ENCODE results near the gene ERC2.
A peak's percentile ranks its signal among the peaks of the same experiment; 100 is the strongest.

Gene ERC2

DNA sequence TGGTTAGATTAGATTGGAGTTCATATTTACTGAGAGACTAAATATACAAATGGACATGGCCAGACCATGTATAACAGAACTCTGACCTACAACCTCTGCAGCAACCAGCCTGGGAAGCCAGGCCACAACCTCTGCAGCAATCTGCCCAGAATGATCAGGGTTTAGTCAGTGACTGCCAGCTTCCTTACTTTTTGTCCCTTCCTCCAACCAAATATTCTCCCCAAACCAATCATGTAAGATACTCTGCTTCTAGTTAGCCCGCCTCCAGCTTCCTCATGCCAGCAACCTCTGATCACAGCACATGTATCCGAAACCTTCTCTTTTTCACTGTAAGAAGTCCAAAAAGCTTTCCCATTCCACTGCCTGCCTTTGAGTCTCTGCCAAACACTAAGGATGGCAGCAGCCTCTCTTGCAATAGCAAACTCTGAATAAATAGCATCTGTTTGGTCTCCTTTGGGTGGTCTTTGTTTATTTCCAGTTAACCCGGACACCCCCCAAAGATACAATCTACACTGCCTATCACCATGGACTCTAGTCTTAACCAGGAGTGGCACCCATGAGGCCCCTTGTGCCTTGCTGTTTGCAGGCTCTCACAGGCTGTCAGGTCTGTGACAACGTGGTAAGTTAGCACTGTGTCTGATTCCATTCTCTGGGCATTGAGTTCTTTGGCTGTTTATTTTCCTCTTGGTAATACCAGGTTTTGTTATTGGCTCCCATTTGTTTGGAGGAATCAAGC, 102.2 kb downstream of the ERC2 start:
- no peak for DNase-seq

DNA sequence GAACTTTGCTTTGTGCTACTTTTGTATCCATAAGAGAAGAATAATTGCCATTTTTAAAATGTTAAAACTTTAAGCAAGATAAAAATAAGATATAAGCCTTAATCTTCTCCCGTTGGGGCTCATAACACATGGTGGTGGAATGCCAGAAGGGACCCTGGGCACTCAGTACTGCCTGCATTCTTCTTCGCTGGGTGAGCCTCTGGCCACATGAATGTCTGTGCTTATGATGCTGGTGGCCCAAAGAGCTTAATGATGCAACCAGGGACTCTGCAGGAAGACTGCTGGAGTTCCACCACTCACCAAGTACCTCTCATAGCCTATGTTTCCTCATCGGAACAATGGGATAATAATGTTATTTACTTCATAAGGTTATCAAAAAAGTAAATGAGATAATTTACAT, 103.6 kb downstream of the ERC2 start:
- DNase-seq, result no peak

DNA sequence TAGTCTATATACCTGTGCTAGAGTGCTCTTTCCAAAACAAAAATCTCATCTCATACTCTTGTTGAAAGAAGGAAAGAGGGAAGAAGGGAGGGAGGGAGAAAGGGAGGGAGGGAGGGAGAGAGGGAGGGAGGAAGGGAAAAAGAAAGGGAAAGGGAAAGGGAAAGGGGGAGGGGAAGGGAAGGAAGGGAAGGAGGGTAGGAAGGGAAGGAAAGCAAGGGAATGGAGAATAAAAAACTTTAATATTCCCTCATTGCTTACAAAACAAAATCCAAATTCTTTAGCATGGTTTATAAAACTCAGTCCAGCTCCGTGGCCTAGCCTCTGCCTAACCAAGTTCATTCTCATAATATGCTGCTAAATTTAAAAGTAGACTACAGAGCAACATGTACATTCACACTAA, 104.5 kb downstream of the ERC2 start:
- no peak for DNase-seq

DNA sequence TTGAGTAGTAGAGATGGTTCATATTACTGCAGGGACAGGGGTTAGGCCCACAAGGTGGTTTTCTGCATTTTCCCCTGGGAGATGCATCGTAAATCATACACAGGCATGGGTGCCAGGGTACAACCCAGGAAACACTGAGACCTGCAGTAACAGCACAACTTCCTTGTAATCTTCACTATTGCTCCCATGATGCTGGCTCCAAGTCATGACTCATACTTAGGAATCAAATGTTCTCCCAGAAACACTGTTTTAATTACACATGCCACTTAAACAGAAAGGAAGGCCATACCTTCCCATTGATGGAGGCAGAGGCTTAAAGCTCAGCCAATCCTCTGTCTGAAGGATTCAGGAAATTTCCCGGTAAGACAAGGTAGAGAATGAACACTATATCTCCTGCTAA, 106.5 kb downstream of the ERC2 start:
- DNase-seq, result no peak

DNA sequence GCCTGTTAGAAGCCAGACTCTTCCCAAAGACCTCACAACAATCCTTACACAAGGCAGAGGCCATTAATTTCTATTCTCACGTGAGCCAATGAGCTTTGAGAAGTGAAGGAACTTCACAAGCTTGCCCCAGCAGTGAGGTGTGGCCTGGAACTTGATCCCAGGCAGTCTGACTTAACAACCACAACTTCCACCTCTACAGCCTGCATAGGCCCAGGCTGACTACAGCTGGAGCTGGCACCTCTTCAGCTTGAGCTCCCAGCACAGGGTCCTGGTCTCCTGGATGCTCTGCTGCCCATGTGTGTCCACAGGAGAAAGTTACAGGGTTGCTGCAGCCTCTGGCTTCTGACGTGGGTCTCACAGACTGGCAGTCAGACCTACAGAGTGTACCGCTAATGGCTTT, 111.0 kb downstream of the ERC2 start:
- DNase-seq, result no peak

DNA sequence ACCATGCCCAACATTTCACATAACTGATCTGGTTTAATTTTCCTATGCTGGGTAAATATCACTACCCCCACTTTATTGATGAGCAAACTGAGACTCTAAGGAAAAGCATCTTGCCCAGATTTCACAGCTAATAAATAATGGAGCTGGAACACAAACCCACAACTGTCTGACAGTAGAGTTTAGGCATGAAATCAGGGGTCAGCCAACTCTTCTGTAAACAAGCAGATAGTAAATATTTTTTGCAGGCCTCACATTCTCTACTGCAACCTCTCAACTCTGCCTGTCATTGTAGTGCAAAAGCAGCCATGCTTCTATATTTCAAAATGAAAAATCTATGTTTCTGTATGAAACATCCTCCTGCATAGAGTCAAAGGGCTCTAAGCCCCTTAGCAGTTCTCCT, 111.5 kb downstream of the ERC2 start:
- DNase-seq, result no peak

DNA sequence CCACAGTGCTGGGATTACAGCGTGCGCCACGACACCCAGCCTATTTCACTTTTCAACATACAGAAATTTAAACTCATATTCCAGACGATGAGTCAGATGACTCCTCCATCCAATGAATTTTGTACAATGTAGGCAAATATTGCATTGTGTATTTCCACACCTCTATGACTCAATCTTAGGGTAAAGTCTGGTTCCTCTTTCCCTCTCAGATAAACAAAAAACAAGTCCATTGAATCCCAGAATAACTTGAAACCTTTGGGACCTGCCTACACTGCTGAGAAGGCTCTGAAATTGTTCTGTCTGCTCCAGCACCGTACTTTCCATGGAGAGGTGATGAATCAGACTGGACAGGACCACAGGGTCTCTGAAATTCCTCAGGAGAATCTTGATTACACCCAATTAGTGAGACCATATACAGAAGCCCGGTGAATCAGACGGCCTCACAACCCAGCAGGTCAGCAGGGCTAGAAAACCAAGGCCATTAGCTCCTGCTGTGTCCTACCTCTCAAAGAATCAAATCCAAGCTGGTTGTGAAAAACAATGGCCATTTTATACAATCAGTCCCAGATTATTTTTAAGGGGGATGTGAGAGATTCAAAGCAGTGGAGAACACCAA, 112.6 kb downstream of the ERC2 start:
- no peak for DNase-seq

DNA sequence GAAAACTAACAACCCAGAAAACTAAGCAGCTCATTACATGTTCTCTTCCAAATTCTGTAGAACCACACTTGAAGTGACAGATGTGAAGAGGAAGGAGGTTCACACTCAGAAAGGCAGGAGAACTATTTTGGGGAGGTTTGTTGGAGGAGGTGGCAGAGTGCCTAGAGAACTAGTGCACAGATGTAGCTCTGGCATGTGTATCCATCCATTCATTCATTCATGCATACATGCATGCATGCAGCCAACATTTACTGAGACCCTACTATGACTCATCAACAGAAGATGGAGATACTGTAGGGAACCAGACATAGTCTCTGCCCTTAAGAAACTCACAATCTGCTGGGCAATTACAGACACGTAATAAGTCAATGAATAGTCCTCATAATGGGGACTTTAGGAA, 116.7 kb downstream of the ERC2 start:
- no peak for DNase-seq

DNA sequence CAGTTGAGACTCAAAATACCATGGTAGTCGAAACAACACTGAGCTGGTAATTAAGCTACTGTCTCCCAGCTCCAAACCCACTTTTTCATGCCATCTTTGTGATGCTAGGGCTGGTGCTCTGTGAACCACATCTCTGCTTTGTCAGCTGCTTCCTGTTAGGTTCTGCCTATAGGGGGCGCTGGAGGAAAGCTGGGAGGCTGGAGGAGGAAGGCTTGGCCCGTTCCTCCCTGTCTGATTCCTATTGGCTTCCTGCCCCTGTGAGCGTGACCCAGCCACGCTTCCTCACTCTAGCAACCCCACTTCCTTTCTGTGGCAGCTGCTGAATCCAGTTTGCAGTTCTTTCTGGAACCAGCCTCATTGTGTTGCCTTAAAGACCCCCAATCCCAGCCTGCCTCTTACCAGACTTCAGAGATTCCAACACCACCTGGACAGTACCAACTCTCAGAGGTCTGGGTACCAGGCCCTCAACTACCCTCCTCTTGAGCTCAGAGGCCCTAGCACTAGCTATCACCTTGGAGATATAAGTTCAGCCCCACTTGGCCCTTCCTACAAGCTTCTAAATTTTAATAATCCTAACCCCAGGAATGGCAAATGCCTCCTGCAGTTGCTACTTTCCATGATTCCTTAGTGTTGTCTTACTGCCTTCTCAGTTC, 120.9 kb downstream of the ERC2 start:
- peak; percentile 28 to 46 for DNase-seq

DNA sequence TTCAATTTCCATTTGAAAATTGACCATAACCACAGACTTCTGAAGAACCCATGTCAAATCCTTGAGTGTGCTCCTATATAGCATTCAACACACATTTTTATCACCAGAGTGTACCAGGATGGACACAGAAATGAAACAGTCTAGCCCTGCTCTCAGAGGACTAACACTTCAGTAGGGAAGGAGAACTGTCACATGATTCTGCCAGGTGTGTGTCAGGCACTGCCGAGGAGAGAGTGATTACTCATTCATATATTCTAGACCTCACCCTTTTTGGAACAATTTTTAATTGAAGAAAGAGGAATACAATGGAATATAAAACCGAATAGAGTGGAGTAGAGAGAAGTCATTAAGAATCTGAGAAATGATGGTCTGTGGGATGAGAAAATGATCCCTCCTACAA, 125.8 kb downstream of the ERC2 start:
- DNase-seq, result no peak

DNA sequence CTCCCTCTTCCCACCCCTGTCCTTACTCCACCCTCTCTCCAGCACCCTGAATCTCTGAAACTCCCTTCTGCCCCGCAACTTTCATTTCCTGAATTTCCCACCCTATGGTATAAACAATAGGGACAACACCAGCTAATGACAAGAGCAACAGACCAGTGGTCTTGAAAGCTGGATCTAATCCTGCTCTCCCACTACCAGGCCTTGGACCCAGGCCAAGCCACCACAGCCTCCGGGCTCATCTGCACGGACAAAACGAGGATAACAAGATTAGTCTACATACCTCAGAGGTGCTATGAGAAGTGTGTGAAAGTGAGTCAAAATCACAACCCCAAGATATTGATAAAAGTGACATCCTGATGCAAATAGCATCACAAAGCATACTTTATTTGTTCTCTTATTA, 128.6 kb downstream of the ERC2 start:
- DNase-seq, result no peak

DNA sequence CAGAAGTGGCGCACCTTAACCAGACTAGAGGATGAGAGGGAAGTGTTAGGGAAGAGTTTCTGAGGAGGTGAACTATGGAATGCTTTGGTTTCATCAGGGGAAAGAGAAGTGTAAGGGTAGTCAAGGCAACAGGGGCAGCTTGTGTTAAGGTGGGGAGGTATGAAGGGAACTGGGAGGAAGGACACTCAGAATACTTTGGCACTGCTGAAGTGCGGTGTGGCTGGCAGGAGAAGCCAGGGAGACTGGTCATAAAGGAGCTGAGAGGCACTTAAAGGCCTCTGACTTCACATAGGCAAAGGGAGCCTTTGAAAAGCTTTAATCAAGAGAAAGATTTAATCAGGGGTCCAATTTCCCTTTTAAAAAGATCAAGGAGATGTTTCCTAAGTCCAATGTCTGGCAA, 129.0 kb downstream of the ERC2 start:
- no peak for DNase-seq

DNA sequence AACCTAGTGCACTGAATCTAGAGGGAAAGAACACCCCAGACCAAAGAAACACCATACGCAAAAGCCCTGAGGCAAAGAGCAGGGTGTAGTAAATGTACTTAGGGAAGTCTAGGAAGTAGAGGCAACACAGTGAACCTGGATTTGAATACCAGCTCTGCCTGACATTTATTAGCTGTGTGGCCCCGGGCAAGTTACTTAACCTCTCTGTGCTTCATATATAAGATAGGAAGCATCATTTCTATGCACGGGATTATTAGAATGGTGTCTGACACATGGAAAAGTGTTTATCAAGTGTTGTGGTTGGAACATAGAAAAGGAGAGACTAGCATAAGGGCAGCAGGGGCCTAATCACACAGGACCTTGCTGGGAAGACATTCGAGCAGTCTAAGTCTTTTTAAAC, 132.2 kb downstream of the ERC2 start:
- no peak for DNase-seq

DNA sequence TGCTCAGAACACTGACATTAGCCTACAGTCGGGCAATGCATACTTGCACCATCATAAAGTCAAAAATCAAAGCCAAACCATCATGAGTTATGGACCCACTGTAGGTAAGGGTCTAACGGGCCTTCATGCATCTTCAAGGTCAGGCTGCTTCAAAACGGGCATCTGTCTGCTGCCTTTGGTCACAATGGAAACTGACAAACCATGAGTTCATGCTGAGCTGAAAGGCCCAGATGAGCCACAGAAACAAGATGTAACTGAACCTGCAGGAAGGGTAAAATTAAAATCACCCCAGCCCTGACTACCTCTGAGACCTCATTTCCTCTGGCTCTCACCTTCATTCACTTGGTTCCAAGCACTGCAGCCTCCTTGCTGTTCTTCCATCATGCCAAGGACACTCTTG, 143.8 kb downstream of the ERC2 start:
- DNase-seq, result no peak

DNA sequence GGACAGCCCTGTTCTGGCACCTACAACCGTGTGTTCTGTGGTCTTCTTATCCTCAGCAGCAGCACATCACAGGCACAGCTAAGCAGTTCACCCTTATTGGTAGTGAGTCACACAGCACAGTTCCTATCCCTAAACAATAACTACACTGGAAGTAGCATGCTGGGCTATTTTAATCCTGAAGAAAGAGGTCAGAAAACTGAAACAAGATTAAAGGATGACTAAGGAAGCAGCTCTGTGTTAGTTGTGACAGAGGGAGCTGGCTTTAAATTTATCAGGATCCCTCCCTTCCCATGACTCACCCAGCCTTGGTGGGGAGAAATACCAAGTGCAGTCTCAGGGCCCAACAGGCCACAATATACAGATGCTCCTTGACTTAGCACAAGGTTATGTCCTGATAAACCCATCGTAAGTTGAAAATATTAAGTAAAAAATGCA, 144.3 kb downstream of the ERC2 start:
- DNase-seq, result no peak

DNA sequence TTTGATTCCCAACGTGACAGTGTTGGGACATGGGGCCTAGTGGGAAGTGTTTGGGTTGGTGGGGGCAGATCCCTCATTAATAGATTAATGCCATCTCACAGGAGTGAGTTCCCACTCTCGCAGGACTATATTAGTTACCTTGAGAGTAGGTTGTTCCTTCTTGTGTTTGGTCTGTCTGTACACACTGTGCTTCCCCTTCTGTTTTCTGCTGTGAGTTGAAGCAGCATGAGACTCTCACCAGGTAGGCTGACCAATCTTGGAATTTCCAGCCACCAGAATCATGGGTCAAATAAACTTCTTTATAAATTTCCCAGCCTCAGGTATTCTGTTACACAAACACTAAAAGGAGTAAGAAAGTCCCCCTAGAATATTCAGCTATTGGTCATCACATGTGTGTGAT, 145.4 kb downstream of the ERC2 start:
- no peak for DNase-seq

DNA sequence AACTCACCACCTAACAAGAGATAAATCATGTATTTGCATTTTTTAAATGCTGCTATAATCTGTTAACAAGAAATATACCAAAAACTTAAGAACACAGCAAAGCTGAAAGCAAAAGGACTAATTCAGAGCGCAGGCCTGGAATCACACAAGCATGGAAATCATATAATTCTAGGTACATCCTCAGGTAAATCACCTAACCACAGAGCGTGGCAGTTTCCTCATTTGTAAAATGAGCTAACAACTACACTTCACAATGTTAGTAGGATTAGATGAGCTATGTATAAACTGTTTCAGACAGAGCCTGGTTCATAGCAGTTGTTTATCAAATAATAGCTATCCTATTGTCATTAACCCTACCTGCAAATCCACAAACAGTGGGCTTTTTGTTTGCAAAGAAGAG, 146.4 kb downstream of the ERC2 start:
- DNase-seq, result no peak

DNA sequence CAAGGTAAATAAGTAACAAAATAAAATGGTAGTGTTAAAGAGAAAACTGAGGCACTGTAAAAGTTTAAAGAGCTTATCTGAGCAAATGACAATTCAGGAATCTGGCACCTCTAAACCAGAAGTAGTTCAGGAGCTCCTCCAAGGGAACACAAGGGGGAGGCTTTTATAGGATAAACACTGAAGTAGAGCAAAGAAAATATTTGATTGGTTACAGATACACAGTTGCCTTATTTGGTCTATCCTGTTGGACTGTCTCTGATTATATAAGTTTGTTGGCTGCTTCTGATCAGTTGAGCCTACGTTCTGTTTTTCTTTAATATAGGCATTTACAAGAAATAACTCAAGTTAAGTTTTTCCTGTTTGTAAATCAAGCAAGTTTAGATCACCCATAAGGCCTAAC, 146.9 kb downstream of the ERC2 start:
- DNase-seq, result no peak

DNA sequence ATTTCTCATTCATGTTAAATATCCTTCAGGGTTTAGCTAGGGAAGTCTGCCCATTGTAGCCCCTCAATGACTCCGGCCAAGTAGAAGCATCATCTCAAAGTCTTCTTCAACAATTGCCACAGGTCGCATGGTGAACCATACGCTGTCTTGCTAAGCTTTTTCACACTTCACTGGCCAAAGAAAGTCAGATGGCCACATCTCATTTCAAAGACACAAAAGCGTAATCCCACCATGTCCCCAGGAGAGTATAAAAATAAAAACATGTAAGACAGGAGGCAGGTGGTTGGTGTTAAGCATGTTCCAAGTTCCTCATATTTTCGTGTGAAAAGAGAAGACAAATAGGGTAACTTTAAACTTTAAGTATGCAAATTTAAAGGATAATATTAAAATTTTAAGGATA, 147.4 kb downstream of the ERC2 start:
- DNase-seq, result no peak

DNA sequence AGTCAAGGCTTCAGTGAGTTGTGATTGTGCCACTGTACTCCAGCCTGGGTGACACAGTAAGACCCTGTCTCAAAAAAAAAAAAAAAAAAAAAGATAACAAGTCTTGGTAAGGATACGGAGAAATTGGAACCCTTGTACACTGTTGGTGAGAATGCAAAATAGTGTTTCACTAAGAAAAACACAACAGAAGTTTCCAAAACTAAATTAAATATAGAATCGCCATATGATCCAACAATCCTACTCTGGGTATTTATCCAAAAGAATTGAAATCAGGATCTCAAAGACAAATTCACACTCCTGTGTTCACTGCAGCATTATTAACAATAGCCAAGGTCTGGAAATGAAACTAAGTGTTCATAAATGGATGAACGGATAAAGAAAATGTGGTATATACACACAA, 149.4 kb downstream of the ERC2 start:
- DNase-seq, result no peak

DNA sequence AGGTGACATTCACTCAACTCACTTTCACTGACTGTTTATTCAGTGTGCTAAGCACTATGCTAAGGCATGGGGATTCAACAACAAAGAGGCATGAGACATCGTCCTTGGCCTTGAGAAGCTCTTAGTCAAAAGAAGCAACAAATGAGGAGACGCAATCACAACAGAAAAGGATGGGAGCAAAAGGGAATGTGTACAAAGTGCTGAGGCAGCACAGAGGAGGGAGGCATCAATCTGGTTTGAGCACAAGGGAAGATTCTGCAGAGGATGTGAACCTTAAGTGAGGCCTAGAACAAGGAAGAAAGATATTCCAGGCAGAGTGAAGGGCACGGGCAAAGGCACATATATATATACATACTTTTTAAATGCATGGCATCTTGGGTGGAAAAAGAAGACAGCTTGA, 151.3 kb downstream of the ERC2 start:
- DNase-seq, result no peak

DNA sequence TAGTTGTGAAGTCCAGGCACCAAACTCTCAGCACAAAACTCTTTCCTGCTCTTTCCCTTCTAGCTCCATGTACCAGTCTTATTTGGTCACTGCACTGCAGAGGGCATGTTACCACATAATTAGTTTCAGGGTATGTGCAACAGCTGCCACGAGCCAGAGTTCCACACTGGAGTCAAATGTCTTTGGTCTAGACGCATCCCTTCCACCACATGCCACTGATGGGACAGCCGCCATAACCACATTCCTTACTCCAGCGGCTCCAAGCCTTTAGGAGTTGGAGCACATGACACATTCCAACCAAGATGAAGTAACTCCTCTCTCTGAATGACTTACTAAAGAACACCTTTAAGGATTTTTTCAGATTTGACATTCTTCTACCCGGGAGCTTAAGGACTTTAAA, 153.4 kb downstream of the ERC2 start:
- no peak for DNase-seq

DNA sequence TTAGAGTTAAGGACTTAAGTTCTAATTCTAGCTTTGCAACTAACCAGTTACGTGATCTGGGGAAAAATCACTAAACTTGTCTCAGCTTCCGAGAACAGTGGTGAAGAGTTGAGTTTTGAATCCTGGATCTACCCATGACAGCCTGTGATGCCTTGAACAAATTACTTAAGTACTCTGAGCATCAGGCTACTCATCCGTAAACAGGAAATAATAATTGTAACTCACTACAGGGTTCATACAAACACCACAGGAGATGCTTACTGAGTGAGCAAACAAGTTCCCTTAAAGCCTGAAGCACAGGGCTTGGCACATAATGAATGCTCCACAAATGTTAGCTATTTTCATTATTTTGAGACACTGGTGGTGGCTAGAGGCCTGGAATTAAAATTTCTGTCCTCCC, 158.8 kb downstream of the ERC2 start:
- DNase-seq, result no peak

DNA sequence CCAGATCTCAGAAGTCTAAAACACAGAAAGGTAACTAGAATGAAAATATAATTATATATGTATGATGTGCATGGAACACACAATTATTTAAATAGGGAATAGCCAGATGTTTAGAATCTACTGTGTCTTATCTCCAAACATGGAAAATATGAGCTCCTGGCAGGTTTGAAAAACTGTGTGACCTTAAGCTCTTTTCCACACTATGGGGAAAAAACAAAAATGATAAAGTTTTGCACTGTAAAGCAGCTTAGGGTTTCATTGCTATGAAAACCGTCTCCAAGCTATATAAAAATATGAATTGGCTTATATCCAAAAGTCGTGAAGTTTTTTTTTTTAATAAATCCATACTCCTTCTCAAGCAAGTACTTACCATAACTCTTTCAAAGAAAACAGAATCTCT, 159.8 kb downstream of the ERC2 start:
- no peak for DNase-seq

DNA sequence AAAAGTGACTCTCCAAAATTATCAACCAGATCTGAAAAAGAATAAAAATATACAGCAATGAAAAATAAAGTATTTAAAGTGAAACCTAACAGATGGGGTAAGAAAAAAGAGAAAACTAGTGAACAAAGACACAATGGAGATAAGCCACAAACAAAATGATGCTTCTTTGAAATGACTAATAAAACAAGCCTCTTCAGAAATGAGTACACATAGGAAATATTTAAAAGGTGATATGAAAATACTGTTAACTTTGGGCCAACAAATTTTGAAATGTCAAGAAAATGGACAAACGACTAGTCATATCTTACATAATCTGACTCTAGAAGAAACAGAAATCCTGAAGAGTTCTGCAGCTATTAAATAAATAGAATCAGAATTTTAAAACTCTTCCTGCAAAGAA, 164.2 kb downstream of the ERC2 start:
- no peak for DNase-seq
